B cell (primary cell): Measurements from ENCODE around the gene NKAIN2. TPM values are rescaled to one million over a fixed set of nuclear protein-coding genes. Genes with fewer than 3 reads are reported as not detected.

Experiments used
- ATAC-seq: fragments of 200-7000 bp; cut with Tn5 transposase; one replicate; pipeline ENCODE4 v1.10.0; 2021; ENCODE audit warnings: low read depth, mild to moderate bottlenecking, moderate number of reproducible peaks, moderate library complexity
- CTCF ChIA-PET: fragments of 350-600 bp; sonication (Branson Sonifier 250); formaldehyde crosslinking; loops from one replicate; lab custom pipeline; 2021; ENCODE audit warnings: antibody characterized with exemption, inconsistent platforms; lab: Charles Lee
- POLR2A ChIA-PET: fragments of 350-600 bp; sonication (Branson Sonifier 250); formaldehyde crosslinking; loops from one replicate; lab custom pipeline; 2021; ENCODE audit warnings: antibody characterized with exemption; lab: Charles Lee
- DNase-seq: peaks from one replicate; pipeline ENCODE4 v3.0.0; 2013
- H2AFZ ChIP-seq: 2 replicates; pipeline ENCODE4 v1.6.1; 2012; ENCODE audit warnings: mild to moderate bottlenecking, low read depth, low read length; ENCODE audit not compliant: insufficient read depth, poor library complexity, severe bottlenecking
- H3K27ac ChIP-seq, 2 donors: 1 replicate in 1 of 2; 2 replicates in 1 of 2; pipeline ENCODE4 v1.5.1; 2012 to 2013; ENCODE audit warnings: low read length in 2 of 2, mild to moderate bottlenecking in 2 of 2, moderate library complexity in 1 of 2
- H3K27me3 ChIP-seq, 4 experiments: fragments of 200-600 bp in 1 of 4; sonication (generic) in 1 of 4; replicated peaks in 1 of 4; 1 replicate in 2 of 4; 2 replicates in 2 of 4; pipeline versions ENCODE4 v1.6.1 to v1.7.0; 2013 to 2016; ENCODE audit warnings: low read length in 3 of 4, mild to moderate bottlenecking in 2 of 4, mixed read lengths in 1 of 4, moderate library complexity in 1 of 4; ENCODE audit not compliant: insufficient read depth in 4 of 4, control insufficient read depth in 3 of 4; ENCODE audit errors: control extremely low read depth in 1 of 4
- H3K36me3 ChIP-seq, 2 experiments: replicated peaks in 1 of 2; 1 replicate in 1 of 2; 2 replicates in 1 of 2; pipeline versions ENCODE4 v1.6.1 to v1.7.1; 2013; ENCODE audit warnings: low read length in 1 of 2; ENCODE audit not compliant: insufficient read depth in 2 of 2, control insufficient read depth in 1 of 2; ENCODE audit errors: control extremely low read depth in 1 of 2, extremely low read depth in 1 of 2
- H3K4me1 ChIP-seq, 2 donors: fragments of 200-600 bp in 1 of 2; sonication (generic) in 1 of 2; 1 replicate in 1 of 2; 2 replicates in 1 of 2; pipeline versions ENCODE4 v1.5.1 to v1.6.1; 2013 to 2017; ENCODE audit warnings: low read length in 2 of 2; ENCODE audit not compliant: control insufficient read depth in 2 of 2, insufficient read depth in 2 of 2
- H3K4me2 ChIP-seq: replicated peaks from 2 replicates; pipeline ENCODE3; 2012; ENCODE audit warnings: mild to moderate bottlenecking, low read depth, low read length; ENCODE audit not compliant: poor library complexity, severe bottlenecking
- H3K4me3 ChIP-seq, 5 experiments: fragments of 200-600 bp in 1 of 5; sonication (generic) in 1 of 5; 1 replicate in 3 of 5; 2 replicates in 2 of 5; pipeline versions ENCODE4 v1.5.1 to v1.7.0; 2011 to 2016; ENCODE audit warnings: low read length in 4 of 5, mild to moderate bottlenecking in 4 of 5, low read depth in 2 of 5, control low read depth in 1 of 5, moderate library complexity in 1 of 5; ENCODE audit not compliant: insufficient read depth in 1 of 5; ENCODE audit errors: control extremely low read depth in 1 of 5, extremely low read depth in 1 of 5
- H3K79me2 ChIP-seq: fragments of 200-600 bp; sonication (generic); one replicate; pipeline ENCODE4 v1.6.0; 2016; ENCODE audit warnings: low read length; ENCODE audit not compliant: control insufficient read depth, insufficient read depth
- H3K9ac ChIP-seq: fragments of 200-600 bp; sonication (generic); 2 replicates; pipeline ENCODE4 v1.6.1; 2017; ENCODE audit warnings: mild to moderate bottlenecking, low read length, moderate library complexity
- H3K9me3 ChIP-seq, 3 donors: one replicate each; pipeline versions ENCODE4 v1.6.1 to v1.7.1; 2013; ENCODE audit warnings: low read length in 2 of 3; ENCODE audit not compliant: control insufficient read depth in 2 of 3, insufficient read depth in 1 of 3; ENCODE audit errors: control extremely low read depth in 1 of 3
- H4K20me1 ChIP-seq: 2 replicates; pipeline ENCODE4 v1.6.0; 2012; ENCODE audit warnings: mild to moderate bottlenecking, low read length; ENCODE audit not compliant: insufficient read depth, control insufficient read depth, poor library complexity, severe bottlenecking
- H3K27ac Mint-ChIP-seq: one replicate; pipeline ENCODE4 v1.8.0; 2021; ENCODE audit warnings: mixed read lengths
- H3K27me3 Mint-ChIP-seq: one replicate; pipeline ENCODE4 v1.8.0; 2021; ENCODE audit warnings: mixed read lengths
- H3K4me1 Mint-ChIP-seq: one replicate; pipeline ENCODE4 v1.8.0; 2021; ENCODE audit warnings: mixed read lengths
- H3K4me3 Mint-ChIP-seq: one replicate; pipeline ENCODE4 v1.8.0; 2021; ENCODE audit warnings: mixed read lengths
- H3K9me3 Mint-ChIP-seq: one replicate; pipeline ENCODE4 v1.8.0; 2022; ENCODE audit warnings: mixed read lengths; ENCODE audit not compliant: insufficient read depth
- CTCF ChIP-seq: fragments of 200-600 bp; IDR thresholded peaks from one replicate; pipeline ENCODE4 v1.8.0; 2022; ENCODE audit warnings: antibody characterized with exemption, mild to moderate bottlenecking
- EZH2 ChIP-seq: IDR thresholded peaks from 2 replicates; pipeline ENCODE4 v1.6.1; 2012; ENCODE audit warnings: borderline replicate concordance, low read depth, mild to moderate bottlenecking, moderate library complexity, low read length; ENCODE audit not compliant: insufficient read depth, poor library complexity, severe bottlenecking
- WGBS: methylation state at CpG from one replicate; pipeline ENCODE4 v1.1.5; 2013; ENCODE audit warnings: missing lambda C conversion rate; ENCODE audit not compliant: insufficient coverage; 5-methylcytosine and 5-hydroxymethylcytosine counted together
- intact Hi-C: fragments of 100-400 bp; cut with micrococcal nuclease; formaldehyde crosslinking; loops from one replicate; pipeline ENCODE4 v1.10.0; 2022
- polyA plus RNA-seq: library from polyadenylated mRNA; depleted of rRNA; stranded (reverse); fragments of >200 nt; gene quantifications from 2 replicates; pipeline ENCODE4 v1.2.3, GENCODE V29; 2012
- total RNA-seq, 2 donors: library from RNA; stranded (reverse); fragments of 120-200 nt in 1 of 2; gene quantifications; 1 replicate in 1 of 2; 2 replicates in 1 of 2; pipeline versions ENCODE4 v1.2.3 to v1.2.4, GENCODE V29; 2013 to 2022

NKAIN2 gene
- total and polyA plus RNA-seq, 2 donors (not counting 1 experiment from before 2014, with no cell fraction given), result not detected

DNA sequence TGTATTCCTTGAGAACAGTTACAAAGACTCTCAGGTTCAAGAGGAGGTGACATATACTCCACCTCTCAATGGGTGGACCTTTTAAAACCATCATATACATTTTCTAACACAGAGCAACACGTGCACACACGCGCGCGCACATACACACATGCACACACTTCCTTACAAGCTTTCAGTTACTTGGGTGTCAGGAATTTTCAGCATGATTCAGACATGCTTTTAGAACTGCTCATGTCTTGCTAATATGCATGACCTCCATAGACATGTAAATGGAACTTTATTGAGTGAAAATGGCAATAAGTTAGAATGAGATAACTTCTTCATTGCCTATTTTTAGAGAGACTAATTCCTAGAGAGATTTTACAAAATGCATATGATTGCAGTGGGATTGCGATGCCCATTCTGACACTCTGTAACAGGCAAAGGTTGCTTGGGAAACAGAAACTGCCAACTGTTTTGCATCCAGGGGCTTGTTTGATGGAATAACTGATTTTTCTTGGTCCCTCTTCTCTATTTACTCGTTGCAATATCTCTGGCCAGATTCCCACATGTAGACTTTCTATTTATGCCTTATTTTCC is 627.2 kb downstream of the NKAIN2 start:
- no peaks in the 10 kb centered on the region for H3K4me1 Mint-ChIP-seq
- H3K4me2 ChIP-seq, result no peak overlapping the region
- no peak overlapping the region for H3K4me3 Mint-ChIP-seq
- H3K27me3 Mint-ChIP-seq, result no peaks in the 10 kb centered on the region
- intact Hi-C loops, result no loop called here
- H3K4me1 ChIP-seq, result no peaks in the 10 kb centered on the region
- DNase-seq, result no peak
- ATAC-seq, result no peak
- no peak overlapping the region for H3K27ac ChIP-seq
- TF ChIP-seq CTCF (no peak), EZH2 (no peak)
- no peaks in the 10 kb centered on the region for H3K36me3 ChIP-seq
- no peaks in the 10 kb centered on the region for H3K79me2 ChIP-seq
- no peaks in the 10 kb centered on the region for H3K9me3 ChIP-seq
- WGBS, result 81% methylated on average over 2 of the region's 7 CpGs
- POLR2A ChIA-PET, result no interaction called here
- H4K20me1 ChIP-seq, result no peaks in the 10 kb centered on the region
- H3K4me3 ChIP-seq, result no peak overlapping the region
- H3K27me3 ChIP-seq, result no peaks in the 10 kb centered on the region
- no peak overlapping the region for H3K27ac Mint-ChIP-seq
- H3K9me3 Mint-ChIP-seq, result no peaks in the 10 kb centered on the region
- no peak overlapping the region for H3K9ac ChIP-seq
- CTCF ChIA-PET, result no interaction called here
- H2AFZ ChIP-seq, result no peak overlapping the region

DNA sequence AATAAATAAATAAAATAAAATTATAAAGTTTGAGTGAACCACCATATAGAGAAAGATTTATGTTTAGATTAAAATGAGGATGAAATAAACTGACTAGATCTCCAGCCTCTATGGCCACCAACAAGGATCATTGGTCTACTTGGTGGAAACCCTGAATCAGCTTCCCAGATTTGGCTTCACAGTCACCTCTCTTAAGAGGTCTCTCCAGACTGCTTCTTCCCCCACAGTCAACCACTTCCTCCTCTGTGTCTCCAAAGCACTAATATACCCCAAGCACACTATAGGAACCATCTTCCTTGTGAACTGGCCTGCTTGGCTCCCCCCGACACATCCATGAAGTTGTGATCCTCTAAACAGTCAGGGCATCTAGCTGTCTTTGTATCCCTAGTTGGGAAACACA is 629.0 kb downstream of the NKAIN2 start:
- Histone ChIP-seq H3K4me3 (no peak overlapping the region), H3K4me2 (no peak overlapping the region), H3K9me3 (no peaks in the 10 kb centered on the region), H3K36me3 (no peaks in the 10 kb centered on the region), H3K79me2 (no peaks in the 10 kb centered on the region), H3K27me3 (no peaks in the 10 kb centered on the region), H4K20me1 (no peaks in the 10 kb centered on the region), H2AFZ (no peak overlapping the region), H3K4me1 (no peaks in the 10 kb centered on the region), H3K9ac (no peak overlapping the region), H3K27ac (no peak overlapping the region)
- H3K9me3 Mint-ChIP-seq, result no peaks in the 10 kb centered on the region
- WGBS, result 88% methylated on average over 1 of the region's 1 CpG
- ChIA-PET POLR2A (no interaction called here), CTCF (no interaction called here)
- H3K4me1 Mint-ChIP-seq, result no peaks in the 10 kb centered on the region
- H3K4me3 Mint-ChIP-seq, result no peak overlapping the region
- H3K27me3 Mint-ChIP-seq, result no peaks in the 10 kb centered on the region
- DNase-seq (no peak), ATAC-seq (no peak)
- intact Hi-C loops, result no loop called here
- TF ChIP-seq EZH2 (no peak), CTCF (no peak)
- no peak overlapping the region for H3K27ac Mint-ChIP-seq
